Measurements from ENCODE around the gene CLINT1.

CLINT1 gene

GRCh38 chr5:157750320-157750719 is 108.6 kb downstream of the CLINT1 start:
- DNase-seq = no peak

DNA sequence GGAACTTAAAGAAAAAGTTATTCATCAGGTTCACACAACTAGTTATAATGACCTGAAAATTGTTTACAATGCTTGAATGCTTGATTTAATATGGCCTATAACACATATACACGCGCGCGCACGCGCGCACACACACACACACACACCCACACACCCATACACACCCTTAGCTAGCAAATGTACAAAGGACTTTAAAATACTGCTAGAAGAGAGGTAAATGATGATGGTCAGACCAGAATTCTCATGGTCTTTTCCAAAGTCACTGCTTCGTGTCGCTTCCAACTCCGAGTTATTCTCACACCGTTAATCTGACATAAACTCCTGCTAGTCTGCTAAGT is 109.5 kb downstream of the CLINT1 start:
- no peak for DNase-seq

GRCh38 chr5:157748760-157749461 is 110.0 kb downstream of the CLINT1 start:
- no peak for DNase-seq

GRCh38 chr5:157747766-157748700 is 110.9 kb downstream of the CLINT1 start:
- DNase-seq = no peak

DNA sequence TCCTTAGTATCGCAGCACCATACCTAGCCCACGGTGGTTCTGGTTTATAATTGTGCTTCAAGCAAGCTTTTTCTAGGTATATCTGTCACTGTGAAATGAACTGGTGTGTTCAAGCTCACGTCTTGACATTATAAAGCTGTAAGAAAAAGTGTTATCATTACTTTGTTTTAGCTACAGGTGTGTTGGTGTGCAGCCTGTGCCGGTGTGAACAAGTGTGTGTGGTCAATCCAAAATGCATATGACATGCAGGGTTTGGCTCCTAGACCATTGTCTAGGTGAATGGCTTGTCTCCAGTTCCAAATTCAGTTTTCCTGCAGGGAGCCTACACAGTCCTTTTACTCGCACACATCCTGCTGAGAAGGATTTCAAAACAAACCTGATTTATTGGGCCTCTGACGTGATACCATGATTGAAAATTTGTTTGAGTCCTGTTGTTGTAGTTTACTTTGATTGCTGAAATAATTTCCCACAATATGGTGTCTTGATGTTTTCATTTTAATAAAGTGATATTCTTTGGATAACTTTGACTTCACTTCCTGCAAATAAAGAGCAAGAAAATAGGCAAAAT is 111.7 kb downstream of the CLINT1 start:
- no peak for DNase-seq

DNA sequence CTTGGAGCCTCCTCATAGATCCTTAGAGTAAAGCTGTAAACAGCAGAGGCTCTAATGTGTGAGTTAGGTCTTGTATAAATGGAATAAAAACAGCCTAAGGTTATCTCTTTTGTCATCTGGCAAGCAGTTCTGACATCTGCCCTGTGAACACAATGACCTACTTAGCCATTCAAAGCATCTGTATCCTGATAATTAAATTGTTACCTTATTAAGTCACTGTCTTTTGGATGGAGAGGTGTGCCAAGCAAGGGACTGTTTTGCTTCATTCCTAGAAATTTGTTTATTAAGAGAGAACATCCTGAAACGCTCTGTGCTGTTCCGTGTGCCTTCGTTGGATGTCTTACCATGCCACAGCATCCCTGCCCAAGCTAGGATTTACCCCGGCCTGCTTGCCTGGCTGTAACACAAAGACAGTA is 113.9 kb downstream of the CLINT1 start:
- DNase-seq = no peak

GRCh38 chr5:157744051-157745011 is 114.6 kb downstream of the CLINT1 start:
- no peak for DNase-seq

- DNase-seq = peak; percentile 53
Measured at GRCh38 chr5:157743163-157744050, 115.5 kb downstream of the CLINT1 start, which contains the start of gene LSM11. Gene LSM11, plus strand, starts transcription at chr5:157743712. Its CDS starts 39 bp downstream, at chr5:157743751.

GRCh38 chr5:157741131-157741530 is 117.8 kb downstream of the CLINT1 start:
- no peak for DNase-seq

GRCh38 chr5:157740229-157740610 is 118.7 kb downstream of the CLINT1 start:
- no peak for DNase-seq

GRCh38 chr5:157739388-157740228 is 119.3 kb downstream of the CLINT1 start:
- DNase-seq = no peak

DNA sequence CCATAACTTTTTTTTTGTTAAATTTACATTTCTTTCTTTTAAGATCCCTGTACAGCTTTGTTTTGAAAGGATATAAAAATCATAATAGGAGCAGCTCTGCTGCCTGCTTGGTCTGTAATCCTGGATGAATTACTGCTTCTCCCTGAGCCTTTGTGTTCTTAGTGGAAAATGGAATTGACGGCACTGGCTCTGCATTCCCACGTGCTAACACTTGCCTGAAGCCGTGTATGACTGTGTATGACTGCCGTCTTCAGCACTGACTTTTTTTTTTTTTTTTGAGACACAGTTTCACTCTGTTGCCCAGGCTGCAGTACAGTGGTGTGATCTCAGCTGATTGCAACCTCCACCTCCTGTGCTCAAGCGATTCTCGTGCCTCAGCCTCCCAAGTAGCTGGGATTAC is 123.0 kb downstream of the CLINT1 start:
- no peak for DNase-seq

All from NCI-H2171 (cell line).